Aorta (tissue), 5 donors: Measurements from ENCODE around the gene RIN3. TPM values are rescaled to one million over a fixed set of nuclear protein-coding genes. Genes with fewer than 3 reads are reported as not detected.

Experiments
- ATAC-seq: fragments of 200-7000 bp; cut with Tn5 transposase; one replicate; pipeline ENCODE4 v1.9.1; 2022; ENCODE audit warnings: moderate library complexity; ENCODE audit not compliant: low FRiP score
- DNase-seq, 2 donors: peaks; one replicate each; pipeline ENCODE4 v3.0.0-alpha.2; 2020
- H3K27ac ChIP-seq, 2 donors: one replicate each; pipeline ENCODE4 v1.5.1; 2013; ENCODE audit warnings: low read length in 2 of 2, mild to moderate bottlenecking in 2 of 2, moderate library complexity in 2 of 2, control low read depth in 1 of 2, inconsistent platforms in 1 of 2, low read depth in 1 of 2
- H3K27me3 ChIP-seq, 2 donors: one replicate each; pipeline ENCODE4 v1.6.1; 2013; ENCODE audit warnings: control low read depth in 1 of 2, low read length in 1 of 2, mild to moderate bottlenecking in 1 of 2, moderate library complexity in 1 of 2; ENCODE audit not compliant: insufficient read depth in 2 of 2, control insufficient read depth in 1 of 2
- H3K36me3 ChIP-seq, 2 donors: one replicate each; pipeline ENCODE4 v1.6.1; 2013; ENCODE audit warnings: control low read depth in 1 of 2, low read length in 1 of 2, mild to moderate bottlenecking in 1 of 2; ENCODE audit not compliant: insufficient read depth in 2 of 2, control insufficient read depth in 1 of 2
- H3K4me1 ChIP-seq, 2 donors: one replicate each; pipeline ENCODE4 v1.6.1; 2013; ENCODE audit warnings: low read length in 2 of 2, control low read depth in 1 of 2, mild to moderate bottlenecking in 1 of 2, moderate library complexity in 1 of 2; ENCODE audit not compliant: insufficient read depth in 2 of 2, control insufficient read depth in 1 of 2
- H3K4me3 ChIP-seq, 2 donors: one replicate each; pipeline ENCODE4 v1.5.1; 2013; ENCODE audit warnings: low read length in 2 of 2, control low read depth in 1 of 2, mild to moderate bottlenecking in 1 of 2
- H3K9me3 ChIP-seq: one replicate; pipeline ENCODE4 v1.6.1; 2013; ENCODE audit warnings: mild to moderate bottlenecking, low read length; ENCODE audit not compliant: control insufficient read depth
- WGBS, 2 donors: extraction: QIAGEN DNeasy Blood & Tissue Kit; methylation state at CpG; one replicate each; pipeline ENCODE4 v1.1.7; 2013; 5-methylcytosine and 5-hydroxymethylcytosine counted together
- intact Hi-C, 2 donors: fragments of 100-400 bp; cut with DNase I; formaldehyde crosslinking; loops; one replicate each; pipeline versions ENCODE4 v1.14.2 to v1.15.0; 2022
- polyA plus RNA-seq, 2 donors: library from polyadenylated mRNA; stranded (reverse); fragments of 200-250 nt; gene quantifications; one replicate each; pipeline ENCODE4 v1.2.3, GENCODE V29; 2013
- total RNA-seq, 2 donors: library from RNA; stranded (reverse); fragmentation: NEBNext Ultra II Directional; extraction: Animal tissue kit (Norgen Biotek cat#: 25700); gene quantifications; one replicate each; pipeline ENCODE4 v1.2.1, GENCODE V29; 2021
- donor health status: healthy with polysubstance abuse.
- donor health status: Bipolar disorder and iron deficiency.
- donor health status: DM: no; HTN: no; CAD: no.
- donor health status: DM: no; HTN: no; CAD: no.
- donor health status: DM: yes; HTN: yes; CAD: no.

RIN3 gene
- total and polyA plus RNA-seq, 4 donors: 10.5 to 53.8 (median 30.1) TPM

DNA sequence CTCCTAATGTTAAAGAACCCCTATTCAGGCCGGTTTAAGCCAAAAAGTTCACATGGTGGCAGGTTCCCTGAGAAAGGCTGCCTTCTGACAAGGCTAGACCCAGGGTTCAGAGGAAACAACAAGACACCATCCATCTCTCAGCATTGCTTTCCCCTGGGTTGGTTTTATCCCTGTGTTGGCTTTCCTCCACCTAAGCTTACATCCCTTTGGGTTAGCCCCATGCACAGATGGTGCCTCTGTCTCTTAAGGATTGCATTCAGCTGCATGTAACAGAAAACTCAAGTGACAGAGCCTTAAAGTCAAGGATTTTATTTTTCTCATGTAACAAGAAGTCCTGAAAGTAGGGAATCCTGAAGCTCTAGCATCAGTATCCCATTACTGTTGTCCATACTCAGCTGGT lies 42.8 kb upstream of the RIN3 start:
- WGBS, 2 donors: 98 to 100% methylated on average over 1 of the region's 1 CpG
- Histone ChIP-seq H3K4me1 (peaks cover 4 to 5% of the 10 kb centered on the region in 2 donors), H3K27me3 (no peaks in the 10 kb centered on the region), H3K4me3 (no peak overlapping the region), H3K27ac (no peak overlapping the region), H3K36me3 (peaks cover 0 to 1% of the 10 kb centered on the region in 2 donors), H3K9me3 (peaks cover 2% of the 10 kb centered on the region)
- no peak for ATAC-seq
- no peak for DNase-seq
- intact Hi-C loops: no loop called here

- H3K4me3 ChIP-seq: no peak overlapping the region
- no peak for ATAC-seq
- intact Hi-C loops: no loop called here
- H3K27ac ChIP-seq: no peak overlapping the region
- H3K4me1 ChIP-seq: peaks cover 4 to 5% of the 10 kb centered on the region in 2 donors
- H3K9me3 ChIP-seq: no peaks in the 10 kb centered on the region
- peaks cover 0 to 1% of the 10 kb centered on the region in 2 donors for H3K36me3 ChIP-seq
- no peaks in the 10 kb centered on the region for H3K27me3 ChIP-seq
- DNase-seq: no peak
These were observed 41.7 kb upstream of the RIN3 start for GRCh38 chr14:92471919-92472318.

- H3K9me3 ChIP-seq: no peaks in the 10 kb centered on the region
- no peak overlapping the region for H3K4me3 ChIP-seq
- no peak overlapping the region for H3K27ac ChIP-seq
- H3K4me1 ChIP-seq: peaks cover 4 to 5% of the 10 kb centered on the region in 2 donors
- WGBS, 2 donors: 96 to 97% methylated on average over 1 of the region's 1 CpG
- intact Hi-C loops: no loop called here
- peaks cover 0 to 1% of the 10 kb centered on the region in 2 donors for H3K36me3 ChIP-seq
- DNase-seq (peak in 1 of 2 donors; percentile 42), ATAC-seq (no peak)
- H3K27me3 ChIP-seq: no peaks in the 10 kb centered on the region
These were observed 40.7 kb upstream of the RIN3 start for GRCh38 chr14:92472860-92473259.

- H3K27me3 ChIP-seq: no peaks in the 10 kb centered on the region
- WGBS, 2 donors: 82 to 87% methylated on average over 9 of the region's 9 CpGs
- no peak overlapping the region for H3K27ac ChIP-seq
- H3K4me3 ChIP-seq: no peak overlapping the region
- peak; percentile 69 for ATAC-seq
- intact Hi-C loops: no loop called here
- peaks cover 0 to 1% of the 10 kb centered on the region in 2 donors for H3K36me3 ChIP-seq
- H3K4me1 ChIP-seq: peaks cover 4 to 5% of the 10 kb centered on the region in 2 donors
- peak in 1 of 2 donors; percentile 71 for DNase-seq
- H3K9me3 ChIP-seq: no peaks in the 10 kb centered on the region
These were observed 40.2 kb upstream of the RIN3 start for GRCh38 chr14:92473261-92473968.

- peaks cover 4 to 5% of the 10 kb centered on the region in 2 donors for H3K4me1 ChIP-seq
- H3K4me3 ChIP-seq: no peak overlapping the region
- peak in 1 of 2 donors; percentile 73 for DNase-seq
- peaks cover 0 to 1% of the 10 kb centered on the region in 2 donors for H3K36me3 ChIP-seq
- no peak overlapping the region for H3K27ac ChIP-seq
- H3K27me3 ChIP-seq: no peaks in the 10 kb centered on the region
- no peaks in the 10 kb centered on the region for H3K9me3 ChIP-seq
- no peak for ATAC-seq
- WGBS, 2 donors: 89 to 97% methylated on average over 3 of the region's 3 CpGs
- intact Hi-C loops: no loop called here
These were observed 39.5 kb upstream of the RIN3 start for GRCh38 chr14:92473969-92474535.

- ATAC-seq: no peak
- 93 to 95% methylated on average over 1 of the region's 1 CpG for WGBS, 2 donors
These were observed 38.5 kb upstream of the RIN3 start for GRCh38 chr14:92475037-92475436.

DNA sequence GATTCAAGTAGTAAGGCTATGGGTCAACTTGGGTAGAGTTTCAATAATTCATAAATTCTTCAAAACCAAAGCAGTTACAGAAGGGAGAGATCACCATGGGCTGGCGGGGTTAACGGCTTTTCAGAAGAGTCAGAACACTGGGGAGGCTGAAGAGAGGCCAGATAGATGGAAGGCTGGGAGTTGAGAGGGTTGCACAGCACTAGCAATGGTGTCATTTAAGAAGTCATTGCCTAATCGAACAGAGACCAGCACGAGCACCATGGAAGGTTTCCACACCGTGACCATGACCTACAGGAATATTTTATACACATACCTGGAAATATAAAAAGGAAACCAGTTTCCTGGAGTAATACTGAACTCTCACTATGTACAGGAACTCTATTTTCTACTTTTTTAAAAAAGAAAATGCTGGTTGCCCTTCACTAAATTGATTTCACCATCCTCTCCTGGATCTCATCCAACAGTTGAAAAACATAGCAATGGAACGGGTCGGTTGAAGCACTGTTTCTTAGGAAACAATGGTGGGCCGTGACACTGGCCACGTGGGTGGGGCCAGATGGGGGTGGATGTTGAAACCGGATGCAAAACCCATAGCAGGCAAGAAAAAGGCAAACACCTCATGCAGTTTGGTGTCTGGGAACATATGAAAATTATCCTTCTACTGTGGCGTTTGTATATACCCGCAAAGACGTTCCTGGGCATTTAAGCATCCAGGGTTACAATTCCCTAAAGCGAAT lies 38.0 kb upstream of the RIN3 start:
- DNase-seq (peak; percentile 72 to 80), ATAC-seq (no peak)
- peaks cover 0 to 1% of the 10 kb centered on the region in 2 donors for H3K36me3 ChIP-seq
- no peak overlapping the region for H3K27ac ChIP-seq
- H3K27me3 ChIP-seq: no peaks in the 10 kb centered on the region
- H3K4me3 ChIP-seq: no peak overlapping the region
- 83 to 85% methylated on average over 14 of the region's 14 CpGs for WGBS, 2 donors
- no peaks in the 10 kb centered on the region for H3K9me3 ChIP-seq
- H3K4me1 ChIP-seq: peaks cover 4 to 5% of the 10 kb centered on the region in 2 donors
- intact Hi-C loops: no loop called here

More at GRCh38 chr14:92475037-92475436, 38.5 kb upstream of the RIN3 start:
- Histone ChIP-seq H3K4me1 (peaks cover 4 to 5% of the 10 kb centered on the region in 2 donors), H3K4me3 (no peak overlapping the region), H3K9me3 (no peaks in the 10 kb centered on the region), H3K36me3 (peaks cover 0 to 1% of the 10 kb centered on the region in 2 donors), H3K27ac (no peak overlapping the region), H3K27me3 (no peaks in the 10 kb centered on the region)
- no peak for DNase-seq
- intact Hi-C loops: no loop called here

GRCh38 chr14:92480856-92481255 lies 32.7 kb upstream of the RIN3 start:
- no peaks in the 10 kb centered on the region for H3K4me1 ChIP-seq
- H3K27me3 ChIP-seq: no peaks in the 10 kb centered on the region
- 74 to 85% methylated on average over 3 of the region's 3 CpGs for WGBS, 2 donors
- ATAC-seq (no peak), DNase-seq (no peak)
- no peaks in the 10 kb centered on the region for H3K36me3 ChIP-seq
- H3K27ac ChIP-seq: no peak overlapping the region
- H3K9me3 ChIP-seq: no peaks in the 10 kb centered on the region
- intact Hi-C loops: no loop called here
- no peak overlapping the region for H3K4me3 ChIP-seq
